KMS-11 (cell line): ENCODE results near the gene NKX2-1.

Experiments used
- H2AFZ ChIP-seq: fragments of 200-600 bp; sonication (generic); 2 replicates; pipeline ENCODE4 v1.6.1; 2016; ENCODE audit warnings: antibody characterized with exemption, mixed run types, low read depth
- H3K27ac ChIP-seq: fragments of 200-600 bp; sonication (generic); 2 replicates; pipeline ENCODE4 v1.6.1; 2016; ENCODE audit warnings: mild to moderate bottlenecking, mixed run types
- H3K27me3 ChIP-seq: fragments of 200-600 bp; sonication (generic); 2 replicates; pipeline ENCODE4 v1.6.1; 2017; ENCODE audit warnings: mild to moderate bottlenecking, low read depth, mixed run types, moderate library complexity; ENCODE audit not compliant: insufficient read depth
- H3K36me3 ChIP-seq: fragments of 200-600 bp; sonication (generic); 2 replicates; pipeline ENCODE4 v1.6.1; 2017; ENCODE audit warnings: mild to moderate bottlenecking, mixed run types; ENCODE audit not compliant: insufficient read depth
- H3K4me1 ChIP-seq: fragments of 200-600 bp; sonication (generic); 2 replicates; pipeline ENCODE4 v1.6.1; 2016; ENCODE audit warnings: mild to moderate bottlenecking, low read depth, mixed run types; ENCODE audit not compliant: poor library complexity, severe bottlenecking
- H3K4me2 ChIP-seq: fragments of 200-600 bp; sonication (generic); 2 replicates; pipeline ENCODE4 v1.7.0; 2016; ENCODE audit warnings: mild to moderate bottlenecking, mixed run types
- H3K4me3 ChIP-seq: fragments of 200-600 bp; sonication (generic); IDR thresholded peaks from 2 replicates; pipeline ENCODE4 v1.6.1; 2017; ENCODE audit warnings: low read depth, low read length, mixed read lengths; ENCODE audit not compliant: insufficient read depth
- H3K79me2 ChIP-seq: fragments of 200-600 bp; sonication (generic); 2 replicates; pipeline ENCODE4 v1.6.1; 2016; ENCODE audit warnings: low read depth, mixed run types; ENCODE audit not compliant: insufficient read depth
- H3K9ac ChIP-seq: fragments of 200-600 bp; sonication (generic); 2 replicates; pipeline ENCODE4 v1.6.1; 2016; ENCODE audit warnings: mild to moderate bottlenecking, mixed run types
- H4K20me1 ChIP-seq: fragments of 200-600 bp; sonication (generic); 2 replicates; pipeline ENCODE4 v1.6.1; 2016; ENCODE audit warnings: mild to moderate bottlenecking, mixed run types; ENCODE audit not compliant: insufficient read depth
- TF ChIP-seq, protein P1 (sequence below): fragments of 200-600 bp; sonication (generic); conservative IDR thresholded peaks from 2 replicates; pipeline ENCODE4 v1.6.1; 2017; ENCODE audit warnings: low read depth, mild to moderate bottlenecking, antibody characterized with exemption, low read length, moderate library complexity, mixed read lengths

The NKX2-1 gene

DNA sequence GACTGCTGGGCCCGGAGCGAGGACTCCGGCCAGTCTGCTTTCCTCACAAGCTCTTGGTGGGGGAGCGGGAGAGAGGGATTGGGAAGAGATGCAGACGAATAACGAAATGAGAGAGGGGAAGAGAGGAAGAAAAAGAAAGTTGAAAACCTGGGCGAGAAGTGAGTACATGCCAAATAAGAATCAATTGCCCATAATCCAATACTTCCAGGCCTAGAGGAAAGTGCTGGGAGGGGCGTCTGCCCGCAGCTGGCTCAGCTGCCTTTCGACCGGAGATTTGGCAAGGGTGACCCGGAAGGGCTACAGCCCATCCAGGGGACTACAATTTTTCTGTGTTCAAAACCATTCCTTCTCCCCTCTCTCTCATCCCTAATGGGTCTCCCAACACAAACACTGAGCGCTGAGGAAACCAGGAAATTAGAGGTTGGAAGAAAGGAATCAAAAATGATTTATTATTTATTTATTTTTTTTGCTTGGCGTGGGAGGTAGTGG is 4.9 kb downstream of the NKX2-1 start:
- no peak overlapping the region for H3K9ac ChIP-seq
- no peak overlapping the region for H3K4me3 ChIP-seq
- H2AFZ ChIP-seq = no peak overlapping the region
- H3K79me2 ChIP-seq = no peaks in the 10 kb centered on the region
- no peaks in the 10 kb centered on the region for H3K36me3 ChIP-seq
- no peak overlapping the region for H3K27ac ChIP-seq
- no peak overlapping the region for H3K4me2 ChIP-seq
- H4K20me1 ChIP-seq = no peaks in the 10 kb centered on the region
- no peaks in the 10 kb centered on the region for H3K4me1 ChIP-seq
- H3K27me3 ChIP-seq = no peaks in the 10 kb centered on the region
- TF ChIP-seq, protein P1, sequence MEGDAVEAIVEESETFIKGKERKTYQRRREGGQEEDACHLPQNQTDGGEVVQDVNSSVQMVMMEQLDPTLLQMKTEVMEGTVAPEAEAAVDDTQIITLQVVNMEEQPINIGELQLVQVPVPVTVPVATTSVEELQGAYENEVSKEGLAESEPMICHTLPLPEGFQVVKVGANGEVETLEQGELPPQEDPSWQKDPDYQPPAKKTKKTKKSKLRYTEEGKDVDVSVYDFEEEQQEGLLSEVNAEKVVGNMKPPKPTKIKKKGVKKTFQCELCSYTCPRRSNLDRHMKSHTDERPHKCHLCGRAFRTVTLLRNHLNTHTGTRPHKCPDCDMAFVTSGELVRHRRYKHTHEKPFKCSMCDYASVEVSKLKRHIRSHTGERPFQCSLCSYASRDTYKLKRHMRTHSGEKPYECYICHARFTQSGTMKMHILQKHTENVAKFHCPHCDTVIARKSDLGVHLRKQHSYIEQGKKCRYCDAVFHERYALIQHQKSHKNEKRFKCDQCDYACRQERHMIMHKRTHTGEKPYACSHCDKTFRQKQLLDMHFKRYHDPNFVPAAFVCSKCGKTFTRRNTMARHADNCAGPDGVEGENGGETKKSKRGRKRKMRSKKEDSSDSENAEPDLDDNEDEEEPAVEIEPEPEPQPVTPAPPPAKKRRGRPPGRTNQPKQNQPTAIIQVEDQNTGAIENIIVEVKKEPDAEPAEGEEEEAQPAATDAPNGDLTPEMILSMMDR = no peak

DNA sequence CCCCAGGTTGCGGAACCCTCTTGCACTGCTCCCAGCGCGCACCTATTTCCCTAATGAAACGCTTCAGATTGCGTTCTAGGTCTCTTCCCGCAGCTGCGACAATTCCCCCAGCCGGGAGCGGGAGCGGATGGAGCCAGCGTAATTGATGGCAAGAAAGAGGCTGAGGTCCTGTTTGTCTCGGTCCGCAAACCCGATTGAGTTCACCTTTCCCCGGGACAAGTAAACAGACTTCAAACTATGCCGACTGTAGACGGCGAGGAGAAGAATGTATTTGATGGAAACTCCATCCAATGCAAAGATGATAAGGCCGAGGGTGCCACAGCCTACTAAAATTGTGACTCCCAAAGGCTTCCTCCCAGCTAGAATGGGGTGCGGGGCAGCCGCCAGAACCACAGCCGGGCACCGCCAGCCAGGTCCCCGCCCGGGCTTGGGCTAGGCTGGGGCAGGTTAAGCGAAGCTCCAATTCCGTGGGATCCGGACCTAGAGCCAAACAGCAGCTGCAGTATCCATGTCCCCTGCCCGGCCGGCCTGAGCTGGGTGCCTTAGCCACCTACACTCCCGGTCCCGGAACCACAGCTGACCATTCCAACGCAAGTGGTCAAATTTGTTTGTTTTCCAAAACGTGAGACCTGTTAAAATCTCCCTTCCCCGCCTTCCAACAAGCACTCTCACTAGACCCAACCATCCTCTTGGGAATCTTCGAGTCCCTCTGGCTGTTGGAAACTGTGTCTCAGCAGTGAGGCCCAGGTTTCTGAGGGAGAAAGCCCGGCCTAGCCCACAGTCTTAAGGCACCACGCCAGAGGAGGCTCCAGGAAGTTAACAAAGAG is 5.5 kb downstream of the NKX2-1 start:
- H3K36me3 ChIP-seq = no peaks in the 10 kb centered on the region
- no peak overlapping the region for H3K4me3 ChIP-seq
- no peaks in the 10 kb centered on the region for H3K79me2 ChIP-seq
- TF ChIP-seq, protein P1 = no peak
- H3K4me2 ChIP-seq = no peak overlapping the region
- H3K27me3 ChIP-seq = no peaks in the 10 kb centered on the region
- H3K4me1 ChIP-seq = no peaks in the 10 kb centered on the region
- no peaks in the 10 kb centered on the region for H4K20me1 ChIP-seq
- no peak overlapping the region for H3K9ac ChIP-seq
- H2AFZ ChIP-seq = no peak overlapping the region
- H3K27ac ChIP-seq = no peak overlapping the region

DNA sequence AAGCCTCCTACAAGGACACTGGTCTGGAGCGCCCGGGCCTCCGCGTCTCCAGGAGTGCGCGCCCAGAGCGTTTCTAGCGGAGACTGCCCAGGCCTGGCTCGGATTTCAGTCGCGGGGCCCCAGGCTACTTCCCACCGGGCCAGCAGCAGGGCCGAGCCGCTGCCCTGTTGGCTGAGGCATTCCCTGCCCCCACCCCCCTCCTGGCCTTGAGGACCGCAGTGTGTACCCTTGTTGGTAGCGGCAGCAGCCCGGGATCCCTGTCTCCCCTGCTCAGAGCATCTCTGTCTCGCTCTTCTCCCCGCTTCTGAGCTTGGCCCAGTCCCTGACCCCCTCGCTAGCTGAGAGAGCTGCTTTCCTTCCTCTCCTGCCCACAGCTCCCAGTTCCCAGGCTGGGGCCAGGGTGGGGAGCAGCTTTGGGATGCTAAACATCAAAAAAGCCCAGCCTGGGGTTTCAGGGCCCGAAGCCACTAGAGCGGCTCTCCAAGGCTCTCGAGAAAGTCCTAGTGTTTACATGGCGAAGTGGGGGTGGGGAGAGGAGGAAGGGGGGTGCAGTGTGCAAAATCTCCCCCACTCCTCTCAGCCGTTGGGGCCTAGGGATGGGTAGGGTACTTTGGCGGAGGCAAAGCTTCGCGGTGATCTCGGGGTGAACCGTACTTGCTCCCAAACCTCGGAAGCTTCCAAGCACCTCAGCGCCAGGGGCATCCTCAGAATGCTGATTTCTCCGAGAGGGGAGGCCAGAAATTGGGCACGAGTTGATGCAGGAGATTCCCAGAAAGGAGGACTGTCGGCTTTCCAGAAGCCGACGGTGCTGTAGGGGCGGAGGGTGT is 6.4 kb downstream of the NKX2-1 start:
- H3K79me2 ChIP-seq = no peaks in the 10 kb centered on the region
- no peak overlapping the region for H3K9ac ChIP-seq
- H3K27me3 ChIP-seq = no peaks in the 10 kb centered on the region
- TF ChIP-seq, protein P1 = no peak
- no peak overlapping the region for H3K4me3 ChIP-seq
- no peaks in the 10 kb centered on the region for H3K36me3 ChIP-seq
- H4K20me1 ChIP-seq = no peaks in the 10 kb centered on the region
- H3K4me2 ChIP-seq = no peak overlapping the region
- no peak overlapping the region for H3K27ac ChIP-seq
- H2AFZ ChIP-seq = no peak overlapping the region
- H3K4me1 ChIP-seq = no peaks in the 10 kb centered on the region

DNA sequence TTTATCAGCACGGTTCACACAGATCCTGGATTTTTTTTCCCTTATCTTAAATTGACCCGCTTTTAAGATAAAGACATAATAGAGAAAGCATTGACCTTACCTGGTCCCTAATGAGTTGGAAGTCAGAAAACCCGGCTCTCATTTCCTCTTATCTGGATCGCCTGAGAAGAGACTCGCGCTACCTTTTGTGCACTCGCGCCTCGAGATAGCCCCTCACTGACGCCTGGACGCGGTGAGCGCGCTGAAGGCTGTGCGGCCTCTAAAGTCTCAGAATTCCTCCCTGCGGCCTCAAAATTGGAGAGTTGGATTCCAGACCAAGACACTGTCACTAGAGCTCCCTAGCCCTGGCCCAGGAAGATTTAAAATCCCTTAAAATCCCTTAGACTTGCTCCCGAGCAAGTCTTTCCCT is 7.0 kb downstream of the NKX2-1 start:
- TF ChIP-seq, protein P1 = no peak
- Histone ChIP-seq H3K27me3 (no peaks in the 10 kb centered on the region), H3K4me2 (no peak overlapping the region)

More for the DNA sequence above, 7.0 kb downstream of the NKX2-1 start:
- no peaks in the 10 kb centered on the region for H3K79me2 ChIP-seq
- H3K4me3 ChIP-seq = no peak overlapping the region
- no peaks in the 10 kb centered on the region for H3K4me1 ChIP-seq
- H3K9ac ChIP-seq = no peak overlapping the region
- no peaks in the 10 kb centered on the region for H3K36me3 ChIP-seq
- H2AFZ ChIP-seq = no peak overlapping the region
- no peaks in the 10 kb centered on the region for H4K20me1 ChIP-seq
- H3K27ac ChIP-seq = no peak overlapping the region
